ENCODE measurements around the gene GAB2.

DNA sequence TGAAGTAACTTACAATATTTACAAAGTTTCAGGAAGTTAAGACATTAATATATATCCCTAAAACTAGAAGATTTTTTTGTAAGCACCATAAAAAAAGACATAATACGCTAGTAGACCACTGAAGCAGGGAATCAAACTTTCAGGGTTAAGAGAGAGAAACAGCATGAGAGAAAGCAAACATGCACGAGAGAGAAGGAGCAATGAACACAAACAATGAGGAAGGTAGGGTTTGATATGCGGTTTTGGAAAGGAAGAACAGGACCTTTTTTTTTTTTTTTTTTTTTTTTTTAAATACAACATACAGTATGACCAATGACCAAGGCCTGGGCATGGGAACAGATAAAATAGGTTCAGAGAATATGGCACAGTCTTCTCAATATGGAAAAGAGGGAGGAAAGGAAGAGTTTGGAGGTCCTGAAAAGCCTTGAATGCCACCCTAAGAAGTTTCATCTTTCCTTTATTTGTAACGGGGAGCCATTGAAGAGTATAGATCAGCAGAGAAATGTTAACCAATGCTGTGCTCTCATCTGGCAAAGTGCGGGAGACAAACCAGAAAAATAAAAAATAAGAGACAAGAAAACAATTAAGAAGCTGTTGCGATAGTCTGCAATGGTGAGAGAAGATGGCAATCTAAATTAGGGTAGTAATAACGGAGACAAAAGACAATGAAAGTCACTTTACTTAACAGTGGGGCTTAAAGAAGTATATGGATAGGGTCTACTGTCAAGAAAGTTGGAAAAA, 127.9 kb downstream of the GAB2 start:
- TF ChIP-seq, protein P1, sequence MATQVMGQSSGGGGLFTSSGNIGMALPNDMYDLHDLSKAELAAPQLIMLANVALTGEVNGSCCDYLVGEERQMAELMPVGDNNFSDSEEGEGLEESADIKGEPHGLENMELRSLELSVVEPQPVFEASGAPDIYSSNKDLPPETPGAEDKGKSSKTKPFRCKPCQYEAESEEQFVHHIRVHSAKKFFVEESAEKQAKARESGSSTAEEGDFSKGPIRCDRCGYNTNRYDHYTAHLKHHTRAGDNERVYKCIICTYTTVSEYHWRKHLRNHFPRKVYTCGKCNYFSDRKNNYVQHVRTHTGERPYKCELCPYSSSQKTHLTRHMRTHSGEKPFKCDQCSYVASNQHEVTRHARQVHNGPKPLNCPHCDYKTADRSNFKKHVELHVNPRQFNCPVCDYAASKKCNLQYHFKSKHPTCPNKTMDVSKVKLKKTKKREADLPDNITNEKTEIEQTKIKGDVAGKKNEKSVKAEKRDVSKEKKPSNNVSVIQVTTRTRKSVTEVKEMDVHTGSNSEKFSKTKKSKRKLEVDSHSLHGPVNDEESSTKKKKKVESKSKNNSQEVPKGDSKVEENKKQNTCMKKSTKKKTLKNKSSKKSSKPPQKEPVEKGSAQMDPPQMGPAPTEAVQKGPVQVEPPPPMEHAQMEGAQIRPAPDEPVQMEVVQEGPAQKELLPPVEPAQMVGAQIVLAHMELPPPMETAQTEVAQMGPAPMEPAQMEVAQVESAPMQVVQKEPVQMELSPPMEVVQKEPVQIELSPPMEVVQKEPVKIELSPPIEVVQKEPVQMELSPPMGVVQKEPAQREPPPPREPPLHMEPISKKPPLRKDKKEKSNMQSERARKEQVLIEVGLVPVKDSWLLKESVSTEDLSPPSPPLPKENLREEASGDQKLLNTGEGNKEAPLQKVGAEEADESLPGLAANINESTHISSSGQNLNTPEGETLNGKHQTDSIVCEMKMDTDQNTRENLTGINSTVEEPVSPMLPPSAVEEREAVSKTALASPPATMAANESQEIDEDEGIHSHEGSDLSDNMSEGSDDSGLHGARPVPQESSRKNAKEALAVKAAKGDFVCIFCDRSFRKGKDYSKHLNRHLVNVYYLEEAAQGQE (tag by site-specific recombination; IDR thresholded peaks at IDR 0.05), result no peak
- TF ChIP-seq YY1 (tag by site-specific recombination; IDR thresholded peaks at IDR 0.05) (no peak), ZNF341 (tag by site-specific recombination; IDR thresholded peaks at IDR 0.05; ENCODE audit: low read depth) (no peak), ZNF121 (tag by site-specific recombination; IDR thresholded peaks at IDR 0.05) (no peak), HOXD13 (CRISPR knock-in tag; IDR thresholded peaks at IDR 0.05; ENCODE audit: borderline replicate concordance) (no peak)
- TF ChIP-seq, protein P2, sequence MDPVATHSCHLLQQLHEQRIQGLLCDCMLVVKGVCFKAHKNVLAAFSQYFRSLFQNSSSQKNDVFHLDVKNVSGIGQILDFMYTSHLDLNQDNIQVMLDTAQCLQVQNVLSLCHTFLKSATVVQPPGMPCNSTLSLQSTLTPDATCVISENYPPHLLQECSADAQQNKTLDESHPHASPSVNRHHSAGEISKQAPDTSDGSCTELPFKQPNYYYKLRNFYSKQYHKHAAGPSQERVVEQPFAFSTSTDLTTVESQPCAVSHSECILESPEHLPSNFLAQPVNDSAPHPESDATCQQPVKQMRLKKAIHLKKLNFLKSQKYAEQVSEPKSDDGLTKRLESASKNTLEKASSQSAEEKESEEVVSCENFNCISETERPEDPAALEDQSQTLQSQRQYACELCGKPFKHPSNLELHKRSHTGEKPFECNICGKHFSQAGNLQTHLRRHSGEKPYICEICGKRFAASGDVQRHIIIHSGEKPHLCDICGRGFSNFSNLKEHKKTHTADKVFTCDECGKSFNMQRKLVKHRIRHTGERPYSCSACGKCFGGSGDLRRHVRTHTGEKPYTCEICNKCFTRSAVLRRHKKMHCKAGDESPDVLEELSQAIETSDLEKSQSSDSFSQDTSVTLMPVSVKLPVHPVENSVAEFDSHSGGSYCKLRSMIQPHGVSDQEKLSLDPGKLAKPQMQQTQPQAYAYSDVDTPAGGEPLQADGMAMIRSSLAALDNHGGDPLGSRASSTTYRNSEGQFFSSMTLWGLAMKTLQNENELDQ (tag by site-specific recombination; IDR thresholded peaks at IDR 0.05; ENCODE audit: low read depth), result no peak
- TF ChIP-seq, protein P3, sequence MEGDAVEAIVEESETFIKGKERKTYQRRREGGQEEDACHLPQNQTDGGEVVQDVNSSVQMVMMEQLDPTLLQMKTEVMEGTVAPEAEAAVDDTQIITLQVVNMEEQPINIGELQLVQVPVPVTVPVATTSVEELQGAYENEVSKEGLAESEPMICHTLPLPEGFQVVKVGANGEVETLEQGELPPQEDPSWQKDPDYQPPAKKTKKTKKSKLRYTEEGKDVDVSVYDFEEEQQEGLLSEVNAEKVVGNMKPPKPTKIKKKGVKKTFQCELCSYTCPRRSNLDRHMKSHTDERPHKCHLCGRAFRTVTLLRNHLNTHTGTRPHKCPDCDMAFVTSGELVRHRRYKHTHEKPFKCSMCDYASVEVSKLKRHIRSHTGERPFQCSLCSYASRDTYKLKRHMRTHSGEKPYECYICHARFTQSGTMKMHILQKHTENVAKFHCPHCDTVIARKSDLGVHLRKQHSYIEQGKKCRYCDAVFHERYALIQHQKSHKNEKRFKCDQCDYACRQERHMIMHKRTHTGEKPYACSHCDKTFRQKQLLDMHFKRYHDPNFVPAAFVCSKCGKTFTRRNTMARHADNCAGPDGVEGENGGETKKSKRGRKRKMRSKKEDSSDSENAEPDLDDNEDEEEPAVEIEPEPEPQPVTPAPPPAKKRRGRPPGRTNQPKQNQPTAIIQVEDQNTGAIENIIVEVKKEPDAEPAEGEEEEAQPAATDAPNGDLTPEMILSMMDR (tag by site-specific recombination; IDR thresholded peaks at IDR 0.05), result no peak
